ENCODE results near the gene DLGAP4.
A peak's percentile ranks its signal among the peaks of the same experiment; 100 is the strongest.

DNA sequence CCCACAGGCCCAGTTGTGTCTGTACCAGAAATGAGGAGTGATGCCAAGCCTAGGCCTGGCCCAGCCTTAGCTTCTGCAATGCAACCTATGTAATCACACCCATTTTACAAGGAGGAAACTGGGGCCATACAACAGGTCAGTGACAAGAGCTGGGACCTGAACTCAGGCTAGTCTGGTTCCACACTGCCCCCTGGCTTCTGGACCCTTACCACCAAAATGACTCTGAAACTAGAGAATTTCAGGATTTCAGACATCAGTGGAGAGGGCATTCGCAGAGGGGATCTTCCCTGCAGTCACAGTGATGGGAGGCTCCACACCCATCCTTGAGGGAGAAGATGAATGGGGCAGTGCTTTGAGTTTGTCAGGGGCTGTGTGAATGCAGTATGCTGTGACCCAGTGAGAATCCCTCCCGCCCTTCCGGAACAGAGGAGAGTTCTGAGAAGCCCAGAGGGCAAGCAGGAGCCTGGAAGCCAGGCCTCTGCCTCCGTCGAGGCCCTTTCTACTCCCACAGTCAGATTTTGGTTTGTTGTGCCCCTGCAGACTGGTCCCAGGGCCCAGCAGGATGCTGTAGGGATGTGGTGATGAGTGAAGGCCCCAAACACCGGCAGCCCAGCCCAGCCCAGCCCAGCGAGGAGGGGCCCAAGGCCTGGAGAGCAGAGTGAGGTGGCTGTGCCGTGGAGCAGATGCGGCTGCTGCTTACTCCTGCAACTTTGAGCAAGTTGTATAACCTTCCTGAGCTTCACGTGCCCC lies 187.1 kb downstream of the DLGAP4 start:
- TF ChIP-seq, protein P1, sequence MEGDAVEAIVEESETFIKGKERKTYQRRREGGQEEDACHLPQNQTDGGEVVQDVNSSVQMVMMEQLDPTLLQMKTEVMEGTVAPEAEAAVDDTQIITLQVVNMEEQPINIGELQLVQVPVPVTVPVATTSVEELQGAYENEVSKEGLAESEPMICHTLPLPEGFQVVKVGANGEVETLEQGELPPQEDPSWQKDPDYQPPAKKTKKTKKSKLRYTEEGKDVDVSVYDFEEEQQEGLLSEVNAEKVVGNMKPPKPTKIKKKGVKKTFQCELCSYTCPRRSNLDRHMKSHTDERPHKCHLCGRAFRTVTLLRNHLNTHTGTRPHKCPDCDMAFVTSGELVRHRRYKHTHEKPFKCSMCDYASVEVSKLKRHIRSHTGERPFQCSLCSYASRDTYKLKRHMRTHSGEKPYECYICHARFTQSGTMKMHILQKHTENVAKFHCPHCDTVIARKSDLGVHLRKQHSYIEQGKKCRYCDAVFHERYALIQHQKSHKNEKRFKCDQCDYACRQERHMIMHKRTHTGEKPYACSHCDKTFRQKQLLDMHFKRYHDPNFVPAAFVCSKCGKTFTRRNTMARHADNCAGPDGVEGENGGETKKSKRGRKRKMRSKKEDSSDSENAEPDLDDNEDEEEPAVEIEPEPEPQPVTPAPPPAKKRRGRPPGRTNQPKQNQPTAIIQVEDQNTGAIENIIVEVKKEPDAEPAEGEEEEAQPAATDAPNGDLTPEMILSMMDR (optimal IDR thresholded peaks at IDR 0.05 in 1 of 3, IDR thresholded peaks at IDR 0.05 in 1 of 3, conservative IDR thresholded peaks at IDR 0.05 in 1 of 3; ENCODE audit: extremely low read depth in 1 of 3, insufficient read depth in 2 of 3, low read length in 3 of 3): peak in 2 of 3 experiments; percentile 31 to 42
- TF ChIP-seq EZH2 (IDR thresholded peaks at IDR 0.05; ENCODE audit: low read length): no peak
